ENCODE measurements around the gene PAEP.

- no peak for TF ChIP-seq CTCF (conservative IDR thresholded peaks at IDR 0.05)
- no peak for TF ChIP-seq ZFX (IDR thresholded peaks at IDR 0.05)
Observed at GRCh38 chr9:135607401-135608293, 46.1 kb downstream of the PAEP start.
